Endothelial cell of umbilical vein (primary cell): ENCODE results near the gene ARHGEF9. TPM values are rescaled to one million over a fixed set of nuclear protein-coding genes. Genes with fewer than 3 reads are reported as not detected.

ENCODE experiments used
- BruUV-seq: library from RNA; stranded (reverse); fragments of 400-500 nt; replicated peaks from 2 replicates; lab custom pipeline; 2021; lab: Mats Ljungman, UMichigan
- CTCF ChIA-PET: fragments of 300-600, 350-600 bp; sonication (Branson Sonifier 250); formaldehyde crosslinking; loops from one replicate; lab custom pipeline; 2021; ENCODE audit warnings: antibody characterized with exemption, inconsistent platforms; lab: Charles Lee
- POLR2A ChIA-PET: fragments of 300-600, 350-600 bp; sonication (Branson Sonifier 250); formaldehyde crosslinking; loops from one replicate; lab custom pipeline; 2021; ENCODE audit warnings: antibody characterized with exemption, inconsistent platforms; lab: Charles Lee
- DNase-seq: peaks from one replicate; pipeline ENCODE4 v3.0.0-alpha.2; 2011; ENCODE audit warnings: low read depth, low spot score
- FAIRE-seq: peaks from 2 replicates; lab custom pipeline; 2011; peaks lifted over from hg19 to GRCh38; lab: Jason Lieb, UNC
- H2AFZ ChIP-seq: 2 replicates; pipeline ENCODE4 v1.6.0; 2012; ENCODE audit warnings: low read depth, low read length, control low read depth, inconsistent platforms
- H3K27ac ChIP-seq: 2 replicates; pipeline ENCODE4 v1.5.1; 2011; ENCODE audit warnings: low read depth, mild to moderate bottlenecking, control low read depth, low read length, moderate library complexity; ENCODE audit not compliant: insufficient read depth
- H3K27me3 ChIP-seq, 2 experiments: 2 replicates each; pipeline versions ENCODE4 v1.6.0 to v1.6.1; 2011; ENCODE audit warnings: low read length in 2 of 2, mixed read lengths in 1 of 2; ENCODE audit not compliant: control insufficient read depth in 2 of 2, insufficient read depth in 2 of 2
- H3K36me3 ChIP-seq, 2 experiments: 2 replicates in 1 of 2; 3 replicates in 1 of 2; pipeline ENCODE4 v1.5.1; 2011; ENCODE audit warnings: low read length in 2 of 2, mild to moderate bottlenecking in 1 of 2, moderate library complexity in 1 of 2; ENCODE audit not compliant: control insufficient read depth in 2 of 2, insufficient read depth in 2 of 2; ENCODE audit errors: extremely low read depth in 1 of 2
- H3K4me1 ChIP-seq: 3 replicates; pipeline ENCODE4 v1.5.1; 2011; ENCODE audit warnings: mild to moderate bottlenecking, low read length; ENCODE audit not compliant: control insufficient read depth, insufficient read depth; ENCODE audit errors: extremely low read depth
- H3K4me2 ChIP-seq: 2 replicates; pipeline ENCODE4 v1.6.1; 2011; ENCODE audit warnings: low read length, control low read depth, mixed read lengths; ENCODE audit not compliant: insufficient read depth
- H3K4me3 ChIP-seq, 3 experiments: fragments of 200-600 bp in 1 of 3; sonication (generic), shearing (Covaris generic) in 1 of 3; replicated peaks in 1 of 3; 2 replicates each; pipeline ENCODE4 v1.5.1; 2011 to 2016; ENCODE audit warnings: control low read depth in 3 of 3, low read length in 3 of 3, mild to moderate bottlenecking in 2 of 3, inconsistent platforms in 1 of 3, low read depth in 1 of 3, moderate library complexity in 1 of 3; ENCODE audit not compliant: insufficient read depth in 1 of 3
- H3K79me2 ChIP-seq: 2 replicates; pipeline ENCODE4 v1.6.0; 2012; ENCODE audit warnings: low read length, inconsistent platforms; ENCODE audit not compliant: control insufficient read depth, insufficient read depth
- H3K9ac ChIP-seq: replicated peaks from 2 replicates; pipeline ENCODE3; 2011; ENCODE audit warnings: low read length, control low read depth; ENCODE audit not compliant: insufficient read depth; ENCODE audit errors: extremely low read depth
- H3K9me1 ChIP-seq: replicated peaks from 3 replicates; pipeline ENCODE4 v1.6.0; 2011; ENCODE audit warnings: mild to moderate bottlenecking, low read length; ENCODE audit not compliant: control insufficient read depth, insufficient read depth; ENCODE audit errors: extremely low read depth
- H3K9me3 ChIP-seq: replicated peaks from 2 replicates; pipeline ENCODE4 v1.5.1; 2012; ENCODE audit warnings: low read length, inconsistent platforms; ENCODE audit not compliant: control insufficient read depth, insufficient read depth
- H4K20me1 ChIP-seq: replicated peaks from 2 replicates; pipeline ENCODE3; 2011; ENCODE audit warnings: mild to moderate bottlenecking, low read length; ENCODE audit not compliant: control insufficient read depth, insufficient read depth; ENCODE audit errors: extremely low read depth
- CTCF ChIP-seq, 2 donors: IDR thresholded peaks; 1 replicate in 1 of 2; 2 replicates in 1 of 2; pipeline ENCODE4 v1.5.1; 2011; ENCODE audit warnings: low read length in 2 of 2, mild to moderate bottlenecking in 2 of 2, moderate library complexity in 2 of 2, control low read depth in 1 of 2, inconsistent platforms in 1 of 2, low read depth in 1 of 2; ENCODE audit not compliant: insufficient read depth in 1 of 2; ENCODE audit errors: extremely low read depth in 1 of 2
- EZH2 ChIP-seq: IDR thresholded peaks from 2 replicates; pipeline ENCODE4 v1.6.1; 2012; ENCODE audit warnings: borderline replicate concordance, low read depth, mild to moderate bottlenecking, moderate library complexity, low read length, inconsistent platforms; ENCODE audit not compliant: severe bottlenecking
- FOS ChIP-seq: IDR thresholded peaks from 2 replicates; pipeline ENCODE4 v1.6.1; 2011; ENCODE audit warnings: mild to moderate bottlenecking, low read length, moderate library complexity, borderline replicate concordance; ENCODE audit not compliant: insufficient read depth
- GATA2 ChIP-seq: IDR thresholded peaks from 2 replicates; pipeline ENCODE4 v1.7.0; 2011; ENCODE audit warnings: low read depth, mild to moderate bottlenecking, moderate library complexity, mixed read lengths, low read length; ENCODE audit not compliant: insufficient read length, insufficient read depth
- JUN ChIP-seq: IDR thresholded peaks from 2 replicates; pipeline ENCODE4 v1.6.1; 2011; ENCODE audit warnings: borderline replicate concordance, low read depth; ENCODE audit not compliant: insufficient read length, insufficient read depth
- MYC ChIP-seq: IDR thresholded peaks from one replicate; pipeline ENCODE4 v1.6.1; 2011; ENCODE audit warnings: mild to moderate bottlenecking, low read depth, low read length
- POLR2A ChIP-seq: IDR thresholded peaks from 2 replicates; pipeline ENCODE4 v1.6.1; 2012; ENCODE audit warnings: low read depth, mild to moderate bottlenecking, control low read depth, low read length
- POLR2AphosphoS5 ChIP-seq: IDR thresholded peaks from 2 replicates; pipeline ENCODE4 v1.6.1; 2012; ENCODE audit warnings: low read depth, mild to moderate bottlenecking, control low read depth, low read length, moderate library complexity; ENCODE audit not compliant: insufficient read depth
- dilution Hi-C: fragments of 300-500 bp; cut with MboI; formaldehyde crosslinking; loops from one replicate; pipeline ENCODE4 v1.15.0; 2019; ENCODE audit warnings: low sequenced_read_pairs; ENCODE audit not compliant: extremely low pct_ligation_motif_present
- intact Hi-C: fragments of 100-400 bp; cut with micrococcal nuclease; formaldehyde crosslinking; loops from one replicate; pipeline ENCODE4 v1.10.0; 2022
- polyA plus RNA-seq, 4 experiments: library from polyadenylated mRNA; depleted of rRNA in 3 of 4; stranded (reverse) in 3 of 4; unstranded in 1 of 4; fragments of >200 nt; gene quantifications; 2 replicates each; pipeline versions ENCODE4 v1.2.1 to v1.2.3, GENCODE V29; 2011 to 2012; ENCODE audit warnings: missing spikeins in 1 of 4
- total RNA-seq: library from RNA; stranded (reverse); gene quantifications from 2 replicates; pipeline ENCODE4 v1.2.3, GENCODE V29; 2021
- TF ChIP-seq, protein P1 (sequence below): IDR thresholded peaks from 2 replicates; pipeline ENCODE4 v1.6.1; 2011; ENCODE audit not compliant: insufficient read depth, insufficient read length

Gene ARHGEF9
- total and polyA plus RNA-seq, 2 donors (not counting 3 experiments of a cell fraction or from before 2014, with no cell fraction given): 6.5 to 12.9 TPM

- no peaks in the 10 kb centered on the region for H3K9me3 ChIP-seq
- H3K27ac ChIP-seq: no peak overlapping the region
- no peaks in the 10 kb centered on the region for H3K79me2 ChIP-seq
- no peak overlapping the region for H3K9ac ChIP-seq
- no peak overlapping the region for H3K4me2 ChIP-seq
- no peaks in the 10 kb centered on the region for H3K9me1 ChIP-seq
- H2AFZ ChIP-seq: no peak overlapping the region
- POLR2A ChIA-PET: no interaction called here
- TF ChIP-seq JUN: no peak
- TF ChIP-seq, protein P1, sequence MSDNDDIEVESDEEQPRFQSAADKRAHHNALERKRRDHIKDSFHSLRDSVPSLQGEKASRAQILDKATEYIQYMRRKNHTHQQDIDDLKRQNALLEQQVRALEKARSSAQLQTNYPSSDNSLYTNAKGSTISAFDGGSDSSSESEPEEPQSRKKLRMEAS: no peak
- no peak for TF ChIP-seq EZH2
- no peak for TF ChIP-seq FOS
- CTCF ChIA-PET: no interaction called here
- BruUV-seq: no TSS peak
- no peaks in the 10 kb centered on the region for H4K20me1 ChIP-seq
- H3K4me3 ChIP-seq: no peak overlapping the region
- dilution Hi-C loops: no loop called here
- DNase-seq (no peak), FAIRE-seq (no peak)
- H3K27me3 ChIP-seq: no peaks in the 10 kb centered on the region
- H3K4me1 ChIP-seq: no peaks in the 10 kb centered on the region
- H3K36me3 ChIP-seq: no peaks in the 10 kb centered on the region
- intact Hi-C loops: no loop called here
Measured at GRCh38 chrX:63735882-63736281, 49.1 kb downstream of the ARHGEF9 start.

DNA sequence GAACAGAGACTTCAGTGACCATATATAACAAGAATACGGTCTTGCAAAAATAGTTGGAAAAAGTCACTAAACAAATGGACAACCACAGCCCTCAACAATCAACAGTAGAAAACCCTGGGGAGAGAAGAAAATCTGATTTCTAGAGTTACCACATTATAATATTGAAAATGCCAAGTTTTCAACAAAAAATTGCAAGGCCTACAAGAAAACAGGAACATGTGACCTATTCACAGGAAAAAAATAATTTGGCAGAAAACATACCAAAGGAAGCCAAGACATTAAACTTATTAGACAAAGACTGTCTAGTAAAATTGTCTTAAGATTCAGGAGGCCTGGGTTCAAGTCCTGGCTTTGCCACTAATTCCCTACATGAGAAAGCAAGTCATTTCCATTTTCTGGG, 64.7 kb downstream of the ARHGEF9 start:
- H3K4me3 ChIP-seq: no peak overlapping the region
- BruUV-seq: no TSS peak
- H4K20me1 ChIP-seq: no peaks in the 10 kb centered on the region
- no peaks in the 10 kb centered on the region for H3K9me3 ChIP-seq
- TF ChIP-seq, protein P1: no peak
- TF ChIP-seq GATA2: no peak
- no peak for TF ChIP-seq CTCF (IDR thresholded peaks at IDR 0.05; ENCODE audit: extremely low read depth in 1 of 2, insufficient read depth in 1 of 2, low read depth in 1 of 2, low read length in 2 of 2)
- TF ChIP-seq FOS: no peak
- TF ChIP-seq EZH2: no peak
- TF ChIP-seq MYC: no peak
- no peak for TF ChIP-seq POLR2AphosphoS5
- no peak for TF ChIP-seq JUN
- TF ChIP-seq POLR2A: no peak
- CTCF ChIA-PET: no interaction called here
- FAIRE-seq (no peak), DNase-seq (no peak)
- H3K36me3 ChIP-seq: no peaks in the 10 kb centered on the region
- H3K9ac ChIP-seq: no peak overlapping the region
- POLR2A ChIA-PET: no interaction called here
- dilution Hi-C loops: no loop called here
- H2AFZ ChIP-seq: no peak overlapping the region
- intact Hi-C loops: no loop called here
- H3K79me2 ChIP-seq: no peaks in the 10 kb centered on the region
- no peaks in the 10 kb centered on the region for H3K9me1 ChIP-seq
- H3K27ac ChIP-seq: no peak overlapping the region
- H3K27me3 ChIP-seq: no peaks in the 10 kb centered on the region
- no peak overlapping the region for H3K4me2 ChIP-seq
- H3K4me1 ChIP-seq: no peaks in the 10 kb centered on the region
